GM18498 (cell line): ENCODE results near the gene EMX1.
A peak's percentile ranks its signal among the peaks of the same experiment; 100 is the strongest.

ENCODE experiments used
- ATAC-seq: cut with Tn5 transposase; IDR thresholded peaks from one replicate; pipeline ENCODE4 v1.9.1; 2021; ENCODE audit warnings: mild to moderate bottlenecking, moderate library complexity; ENCODE audit not compliant: unreplicated experiment

EMX1 gene

DNA sequence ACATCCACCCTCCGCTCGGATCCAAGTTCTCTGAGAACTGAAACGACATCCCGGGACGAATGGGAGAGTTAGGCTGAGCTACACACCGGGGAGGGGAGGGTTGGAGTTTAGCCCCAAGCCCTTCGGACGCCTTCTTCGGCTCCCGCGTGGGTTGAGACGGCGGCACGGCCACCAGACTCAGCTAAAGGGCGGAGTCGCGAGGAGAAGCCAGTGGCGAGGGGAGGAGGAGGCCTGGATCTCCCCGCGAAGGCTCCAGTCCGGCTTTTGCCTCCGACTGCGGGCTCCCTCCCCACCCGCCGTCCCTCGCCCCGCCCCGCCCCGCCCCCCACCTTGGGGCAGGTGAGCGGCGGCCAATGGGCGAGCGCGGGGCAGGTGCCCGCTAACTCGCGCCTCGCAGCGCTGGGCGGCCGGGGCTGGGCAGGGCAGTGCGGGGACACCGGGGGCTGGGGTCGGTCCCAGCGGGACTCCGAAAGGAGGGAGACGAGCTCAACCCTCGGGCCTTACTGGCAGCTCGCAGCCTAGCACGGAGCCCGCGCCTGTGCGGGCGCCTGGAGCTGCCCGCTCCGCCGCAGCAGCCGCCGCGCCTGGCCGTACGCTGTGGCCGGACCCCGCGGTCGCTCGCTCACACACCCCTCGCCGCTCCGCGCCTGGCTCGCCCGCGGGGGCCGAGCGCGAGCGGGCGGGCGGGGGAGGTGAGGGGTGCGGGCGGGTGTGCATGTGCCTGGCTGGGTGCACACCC is at the start of gene EMX1:
EMX1 (plus strand) TSS at position 382 of the 739 bp plus-strand sequence; CDS start at position 716, 334 bp downstream.
- ATAC-seq, result peak; percentile 58

- no peak for ATAC-seq
These were observed 46.3 kb upstream of the EMX1 start for GRCh38 chr2:72871060-72871459.

GRCh38 chr2:72871880-72872279 is 45.4 kb upstream of the EMX1 start:
- no peak for ATAC-seq

DNA sequence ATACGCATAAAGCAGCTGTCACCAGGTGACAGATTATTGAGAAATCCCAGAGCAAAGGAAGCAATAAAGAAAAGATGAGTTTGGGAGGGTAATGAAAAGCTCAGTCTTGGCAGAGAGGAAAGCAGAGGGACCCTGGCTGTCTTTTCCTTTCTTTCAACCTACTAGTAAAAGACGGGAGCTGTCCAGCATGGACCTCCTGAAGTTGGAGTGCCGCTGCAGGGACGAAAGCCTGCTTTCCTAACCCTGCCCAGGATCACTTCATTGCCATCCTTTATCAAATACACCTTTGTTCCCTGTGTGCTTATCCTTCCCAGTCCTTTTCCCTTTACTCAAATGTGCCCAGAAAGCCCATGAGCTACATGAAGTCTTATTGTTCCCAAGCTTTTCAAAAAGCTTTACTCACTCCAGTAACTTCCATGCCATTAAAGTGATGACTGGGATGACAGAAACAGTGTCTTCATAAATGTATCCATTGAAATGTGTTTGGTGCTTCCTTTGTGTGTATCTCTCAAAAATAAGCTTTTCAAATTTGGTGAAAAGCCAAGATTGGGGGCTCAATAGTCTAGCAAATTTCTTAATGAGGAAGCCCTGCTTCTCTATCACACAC is 33.9 kb upstream of the EMX1 start:
- no peak for ATAC-seq

- no peak for ATAC-seq
These were observed 30.8 kb upstream of the EMX1 start for GRCh38 chr2:72886505-72887031.

DNA sequence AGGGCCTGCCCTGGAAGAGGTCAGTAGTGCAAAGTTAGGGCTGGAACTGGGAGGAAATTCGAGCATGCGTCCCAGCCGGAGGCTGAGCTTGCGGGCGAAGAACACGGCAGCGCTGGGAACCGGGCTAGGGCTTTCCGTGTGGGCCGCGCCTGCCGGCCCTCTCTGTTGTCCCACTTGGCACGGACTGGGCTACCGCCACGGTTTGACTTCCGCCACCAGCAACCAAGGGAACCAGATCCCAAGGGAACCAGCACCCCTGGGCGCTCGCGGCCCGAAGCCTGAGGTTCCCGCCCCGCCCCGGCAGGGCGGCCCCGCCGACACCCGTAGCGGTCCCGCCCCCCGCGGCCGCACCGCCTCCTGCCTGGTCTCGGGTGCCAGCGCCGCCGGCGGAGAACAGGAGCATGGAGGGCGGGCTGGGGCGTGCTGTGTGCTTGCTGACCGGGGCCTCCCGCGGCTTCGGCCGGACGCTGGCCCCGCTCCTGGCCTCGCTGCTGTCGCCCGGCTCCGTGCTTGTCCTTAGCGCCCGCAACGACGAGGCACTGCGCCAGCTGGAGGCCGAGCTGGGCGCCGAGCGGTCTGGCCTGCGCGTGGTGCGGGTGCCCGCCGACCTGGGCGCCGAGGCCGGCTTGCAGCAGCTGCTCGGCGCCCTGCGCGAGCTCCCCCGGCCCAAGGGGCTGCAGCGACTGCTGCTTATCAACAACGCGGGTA is 30.1 kb upstream of the EMX1 start, which contains the start of gene SPR:
SPR (plus strand) TSS at position 377 of the 708 bp plus-strand sequence; CDS start at position 402, 25 bp downstream.
- ATAC-seq, result peak; percentile 95

- ATAC-seq, result peak; percentile 43
These were observed 29.4 kb upstream of the EMX1 start for GRCh38 chr2:72887740-72888437.

DNA sequence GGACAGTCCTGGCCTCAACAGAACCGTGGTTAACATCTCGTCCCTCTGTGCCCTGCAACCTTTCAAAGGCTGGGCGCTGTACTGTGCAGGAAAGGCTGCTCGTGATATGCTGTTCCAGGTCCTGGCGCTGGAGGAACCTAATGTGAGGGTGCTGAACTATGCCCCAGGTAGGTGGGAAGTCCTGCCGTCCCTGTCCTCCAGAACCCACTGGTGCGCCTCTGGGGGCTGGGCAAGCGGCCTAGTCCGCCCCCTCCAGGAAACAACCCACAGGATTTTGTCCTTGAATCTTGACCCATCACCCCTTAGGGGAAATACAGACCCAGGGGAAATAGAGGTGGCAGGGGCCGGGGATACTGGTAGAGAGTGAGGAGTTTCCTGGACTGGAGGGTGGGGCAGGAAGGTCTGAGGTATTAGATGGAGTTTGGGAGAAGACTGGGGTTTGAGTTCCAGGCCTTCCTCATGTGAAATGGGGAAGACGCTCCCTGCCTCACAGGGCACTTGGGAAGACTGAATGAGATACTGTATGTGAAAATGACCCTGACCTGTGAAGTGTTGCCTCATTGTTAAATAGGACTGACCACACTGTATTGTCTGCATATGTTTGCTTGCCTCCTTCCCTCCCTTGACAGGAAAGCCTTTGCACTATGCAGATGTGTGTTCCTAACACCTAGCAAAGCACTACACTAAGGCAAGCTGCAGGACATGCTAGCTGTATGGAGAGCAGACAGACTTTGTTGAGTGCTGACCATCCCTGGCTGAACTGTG is 28.7 kb upstream of the EMX1 start:
- ATAC-seq, result no peak

- no peak for ATAC-seq
These were observed 27.3 kb upstream of the EMX1 start for GRCh38 chr2:72889991-72890390.

DNA sequence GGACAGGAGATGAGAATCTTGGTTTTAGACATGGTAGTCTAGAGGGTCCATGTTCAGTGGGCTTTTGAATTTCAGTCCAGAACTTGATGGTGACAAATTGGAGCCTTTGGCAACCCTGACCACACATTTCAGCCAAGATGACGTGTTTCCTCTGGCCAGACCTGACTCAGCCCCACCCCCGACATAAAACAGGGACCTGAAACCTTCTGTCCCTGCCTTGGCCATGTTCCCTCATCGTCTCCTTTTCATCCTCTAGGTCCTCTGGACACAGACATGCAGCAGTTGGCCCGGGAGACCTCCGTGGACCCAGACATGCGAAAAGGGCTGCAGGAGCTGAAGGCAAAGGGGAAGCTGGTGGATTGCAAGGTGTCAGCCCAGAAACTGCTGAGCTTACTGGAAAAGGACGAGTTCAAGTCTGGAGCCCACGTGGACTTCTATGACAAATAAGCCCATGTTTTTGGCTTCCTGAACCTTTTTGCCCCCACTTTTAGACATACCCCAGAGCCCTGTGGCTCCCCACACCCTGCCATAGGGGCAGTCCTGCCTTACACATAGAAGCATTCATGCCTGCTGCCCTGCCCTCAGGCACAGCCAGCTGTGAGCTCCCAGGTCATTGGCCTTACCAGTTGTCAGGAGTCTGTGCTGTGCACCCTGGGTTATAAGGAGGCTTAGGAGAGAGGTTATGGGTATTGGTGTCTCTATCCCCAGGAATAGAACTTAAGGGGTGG is 26.1 kb upstream of the EMX1 start:
- ATAC-seq, result no peak

GRCh38 chr2:72892506-72893173 is 24.7 kb upstream of the EMX1 start:
- peak; percentile 62 for ATAC-seq

GRCh38 chr2:72893594-72894319 is 23.6 kb upstream of the EMX1 start:
- ATAC-seq, result peak; percentile 77

DNA sequence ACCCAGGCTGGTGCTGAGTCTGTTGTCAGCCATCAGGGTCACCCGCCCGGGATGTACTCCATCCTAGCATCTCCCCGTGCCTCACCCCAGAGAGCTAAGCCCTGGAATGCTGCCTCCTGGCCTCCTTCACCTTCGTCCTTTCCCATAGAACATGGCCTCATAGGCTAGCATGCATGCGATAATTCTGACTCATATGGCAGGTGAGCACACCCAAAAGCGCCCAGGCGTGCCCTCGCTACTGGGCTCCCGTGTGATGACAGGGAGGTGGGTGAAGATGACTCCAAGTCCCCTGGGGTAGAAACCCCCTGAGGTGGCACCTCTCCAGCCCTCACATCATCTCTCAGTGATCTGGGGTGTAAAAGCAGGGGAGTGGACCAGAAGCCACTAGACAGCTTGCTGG is 22.8 kb upstream of the EMX1 start:
- peak; percentile 6 for ATAC-seq

DNA sequence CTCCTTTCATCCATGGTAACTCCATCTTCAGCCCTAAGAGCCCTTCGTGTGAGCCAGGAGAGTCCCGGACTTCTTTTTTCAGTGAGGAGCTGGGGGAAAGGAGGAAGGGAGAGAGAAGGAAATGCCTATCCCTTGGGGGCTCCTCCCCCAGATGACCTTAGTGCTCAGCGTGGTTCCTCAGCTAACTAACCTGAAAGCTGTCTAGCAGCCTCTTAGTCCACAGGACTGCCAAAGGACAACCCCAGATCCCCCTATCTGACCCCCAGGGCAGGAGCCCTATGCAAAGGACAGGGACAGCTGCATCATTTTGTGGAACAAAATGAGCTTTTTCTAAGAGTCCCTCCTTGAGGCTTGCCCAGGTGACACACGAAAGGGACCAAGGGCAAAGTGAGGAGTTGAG is 22.2 kb upstream of the EMX1 start:
- no peak for ATAC-seq

DNA sequence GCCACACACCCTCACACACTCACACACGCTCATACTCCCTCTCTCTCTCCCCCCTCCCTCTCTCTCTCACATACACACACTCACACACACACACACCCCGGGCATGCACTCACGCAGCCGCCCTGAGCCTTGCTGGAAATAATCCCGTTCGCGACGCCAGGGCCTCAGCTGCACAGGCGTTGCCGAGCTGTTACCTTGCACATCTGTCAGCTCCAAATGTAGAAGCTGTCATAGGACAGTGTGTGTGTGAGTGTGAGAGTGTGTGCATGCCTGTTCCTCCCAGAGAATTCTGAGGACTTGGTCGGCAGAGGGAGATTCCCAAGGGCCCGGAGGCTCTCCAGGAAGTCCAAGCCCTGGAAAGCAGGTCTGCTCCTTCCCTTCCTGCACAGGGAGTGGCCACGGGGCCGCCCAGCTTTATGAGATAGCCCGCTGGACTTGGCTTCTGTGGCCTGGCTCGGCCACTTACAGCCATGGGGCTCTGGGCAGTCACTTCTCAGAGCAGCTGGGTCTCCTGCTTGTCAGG is 21.5 kb upstream of the EMX1 start:
- no peak for ATAC-seq

DNA sequence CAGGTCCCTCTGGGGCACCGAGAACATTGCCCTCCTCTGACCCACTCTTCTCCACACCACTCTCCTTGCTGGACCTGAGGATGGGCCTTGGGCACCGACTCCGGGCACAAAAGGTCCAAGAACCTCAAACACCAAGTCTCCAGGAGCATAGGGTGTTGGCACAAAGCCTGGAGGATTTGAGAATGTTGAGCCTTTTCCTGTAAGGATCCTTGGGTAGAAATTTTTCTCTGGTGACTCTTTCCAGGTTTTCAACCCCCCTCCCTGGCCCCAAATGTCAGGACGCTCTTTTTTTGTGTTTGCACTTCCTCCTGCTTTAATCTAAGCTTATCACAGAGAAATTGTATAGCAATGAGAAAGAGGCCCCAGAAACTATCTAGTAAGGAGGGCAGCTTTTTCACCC is 20.9 kb upstream of the EMX1 start:
- ATAC-seq, result no peak

GRCh38 chr2:72897785-72898584 is 19.3 kb upstream of the EMX1 start:
- ATAC-seq, result no peak

DNA sequence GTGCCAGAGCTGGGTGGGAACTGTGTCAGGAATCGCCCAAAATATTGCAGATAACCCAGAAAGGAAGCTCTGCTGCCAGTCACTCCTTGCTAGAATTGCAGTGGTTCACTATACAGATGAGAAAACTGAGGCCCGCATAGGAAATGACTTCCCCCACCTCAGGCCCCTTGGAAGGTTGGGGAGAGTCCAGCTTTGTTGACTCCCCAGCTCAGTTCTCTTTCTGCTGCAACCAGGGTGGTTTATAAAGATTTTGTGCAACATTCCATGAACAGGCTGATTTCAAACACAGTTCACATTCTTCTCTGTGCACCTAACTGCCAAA is 18.8 kb upstream of the EMX1 start:
- no peak for ATAC-seq
